Measurements from ENCODE around the gene CDH23. TPM values are rescaled to one million over a fixed set of nuclear protein-coding genes. Genes with fewer than 3 reads are reported as not detected.

Gene CDH23
- total and polyA plus RNA-seq, 9 of the 15 experiments (the other 6 are each of a cell fraction or from before 2014, with no cell fraction given): 0.18 to 1.2 (median 0.47) TPM

- Histone ChIP-seq H3K4me3 (no peak overlapping the region), H3K36me3 (ENCODE audit: control insufficient read depth, insufficient read depth, low read length) (no peaks in the 10 kb centered on the region), H4K20me1 (replicated peaks; ENCODE audit: control insufficient read depth, insufficient read depth, low read length) (no peaks in the 10 kb centered on the region), H3K4me2 (ENCODE audit: insufficient read depth, low read length) (no peak overlapping the region), H3K9me3 (replicated peaks; ENCODE audit: control insufficient read depth, insufficient read depth, low read depth, low read length) (no peaks in the 10 kb centered on the region), H3K27ac (ENCODE audit: extremely low read depth, low read depth, low read length) (no peak overlapping the region), H3K79me2 (ENCODE audit: control insufficient read depth, insufficient read depth, low read length) (no peaks in the 10 kb centered on the region), H3K4me1 (replicated peaks in 1 of 2; ENCODE audit: control insufficient read depth in 2 of 2, insufficient read depth in 2 of 2, low read length in 2 of 2) (0 out of 5 replicates have a peak, but pooled peaks cover 0 to 5% of the 10 kb centered on the region in 2 experiments), H2AFZ (ENCODE audit: low read depth, low read length) (no peak overlapping the region), H3K9me1 (ENCODE audit: control insufficient read depth, insufficient read depth, low read length) (no peaks in the 10 kb centered on the region), H3K9ac (ENCODE audit: insufficient read depth in 1 of 2, low read depth in 2 of 2, low read length in 2 of 2) (no peak overlapping the region), H3K27me3 (ENCODE audit: control insufficient read depth in 2 of 2, insufficient read depth in 2 of 2, low read length in 2 of 2) (peaks cover 30 to 72% of the 10 kb centered on the region in 2 experiments)
- no peak for FAIRE-seq
- no peak for TF ChIP-seq RERE (CRISPR knock-in tag; IDR thresholded peaks at IDR 0.05; ENCODE audit: borderline replicate concordance)
- no peak for TF ChIP-seq ZNF282 (CRISPR knock-in tag; IDR thresholded peaks at IDR 0.05)
- no peak for TF ChIP-seq RFX1 (IDR thresholded peaks at IDR 0.05)
- BruUV-seq (replicated peaks): no TSS peak
- POLR2A ChIA-PET: interaction anchor here (0.5 to 1.5 kb wide), 7 partner anchors 9 to 150 kb away, joined by 3 to 7 read pairs (median 4); no protein-coding TSS in a partner anchor
- in situ Hi-C loops (cut with MboI) (no loop called here), intact Hi-C loops (cut with micrococcal nuclease) (no loop called here)
- CTCF ChIA-PET (ENCODE audit: low intra/inter-chr PET ratio): interaction anchor here (0.6 kb wide), 1 partner anchor 164 kb away, joined by 3 read pairs; no protein-coding TSS in a partner anchor
- 2% methylated on average over 9 of the region's 9 CpGs for WGBS (ENCODE audit: insufficient coverage, low coverage, missing lambda C conversion rate)
- no peak for ATAC-seq
- DNase-seq (ENCODE audit: extremely low read depth in 1 of 4, low spot score in 3 of 4): no peak
These were observed 71.8 kb downstream of the CDH23 start for GRCh38 chr10:71468363-71469094.
